OCI-LY7 (cell line): ENCODE measurements around the gene ADGRL2. TPM values are rescaled to one million over a fixed set of nuclear protein-coding genes. Genes with fewer than 3 reads are reported as not detected.

ENCODE experiments used
- BruUV-seq: library from RNA; stranded (reverse); fragments of 400-500 nt; replicated peaks from 2 replicates; lab custom pipeline; 2021; lab: Mats Ljungman, UMichigan
- CTCF ChIA-PET: fragments of 300-600 bp; sonication (Branson Sonifier 250); formaldehyde crosslinking; loops from one replicate; lab custom pipeline; 2022; ENCODE audit warnings: antibody characterized with exemption; ENCODE audit not compliant: unreplicated experiment; lab: Charles Lee
- POLR2A ChIA-PET: fragments of 300-600 bp; sonication (Branson Sonifier 250); formaldehyde crosslinking; loops from one replicate; lab custom pipeline; 2022; ENCODE audit warnings: antibody characterized with exemption; lab: Charles Lee
- DNase-seq: peaks from one replicate; pipeline ENCODE4 v3.0.0-alpha.2; 2015; ENCODE audit warnings: low spot score
- H2AFZ ChIP-seq: fragments of 200-600 bp; sonication (generic), shearing (Covaris generic); 2 replicates; pipeline ENCODE4 v1.6.1; 2014; ENCODE audit warnings: mild to moderate bottlenecking, antibody characterized with exemption, low read length, moderate library complexity
- H3K27ac ChIP-seq: fragments of 200-600 bp; sonication (generic); 2 replicates; pipeline ENCODE4 v1.5.1; 2014; ENCODE audit warnings: mixed run types, low read depth, mild to moderate bottlenecking, moderate library complexity, low read length, inconsistent platforms; ENCODE audit not compliant: poor library complexity, severe bottlenecking
- H3K36me3 ChIP-seq: fragments of 200-600 bp; sonication (generic); 2 replicates; pipeline ENCODE4 v1.6.1; 2014; ENCODE audit warnings: mild to moderate bottlenecking, antibody characterized with exemption, low read length, moderate library complexity, mixed read lengths; ENCODE audit not compliant: insufficient read depth
- H3K4me1 ChIP-seq: fragments of 200-600 bp; sonication (generic); 2 replicates; pipeline ENCODE4 v1.5.1; 2014; ENCODE audit warnings: mild to moderate bottlenecking, low read length; ENCODE audit not compliant: insufficient read depth, poor library complexity, severe bottlenecking
- H3K4me2 ChIP-seq: fragments of 200-600 bp; sonication (generic); 2 replicates; pipeline ENCODE4 v1.6.1; 2014; ENCODE audit warnings: mild to moderate bottlenecking, low read length
- H3K4me3 ChIP-seq: fragments of 200-600 bp; sonication (generic); 2 replicates; pipeline ENCODE4 v1.5.1; 2014; ENCODE audit warnings: mild to moderate bottlenecking, low read depth, low read length; ENCODE audit not compliant: poor library complexity, severe bottlenecking
- H3K79me2 ChIP-seq: fragments of 200-600 bp; sonication (generic); 2 replicates; pipeline ENCODE4 v1.6.1; 2016; ENCODE audit warnings: low read depth, mild to moderate bottlenecking, low read length, moderate library complexity, mixed read lengths; ENCODE audit not compliant: insufficient read depth
- H3K9me2 ChIP-seq: fragments of 200-600 bp; sonication (generic); 2 replicates; pipeline ENCODE4 v1.6.1; 2016; ENCODE audit warnings: mild to moderate bottlenecking, low read length, mixed read lengths; ENCODE audit not compliant: insufficient read depth
- H3K9me3 ChIP-seq: fragments of 200-600 bp; sonication (generic); 2 replicates; pipeline ENCODE4 v1.6.1; 2014; ENCODE audit warnings: mild to moderate bottlenecking, mixed run types, low read length, mixed read lengths
- H4K20me1 ChIP-seq: fragments of 200-600 bp; sonication (generic); 2 replicates; pipeline ENCODE4 v1.6.1; 2014; ENCODE audit warnings: mild to moderate bottlenecking, antibody characterized with exemption, low read length, moderate library complexity, mixed read lengths; ENCODE audit not compliant: insufficient read depth
- CTCF ChIP-seq: fragments of 200-600 bp; sonication (generic); conservative IDR thresholded peaks from 2 replicates; pipeline ENCODE4 v1.5.1; 2014; ENCODE audit warnings: mild to moderate bottlenecking, antibody characterized with exemption, low read length, moderate library complexity, mixed read lengths
- EZH2phosphoT487 ChIP-seq: fragments of 200-600 bp; sonication (generic); IDR thresholded peaks from 2 replicates; pipeline ENCODE4 v1.6.1; 2018; ENCODE audit warnings: low read depth, borderline replicate concordance, mild to moderate bottlenecking, mixed run types, antibody characterized with exemption, low read length, moderate library complexity, mixed read lengths
- intact Hi-C: fragments of 100-400 bp; cut with micrococcal nuclease; formaldehyde crosslinking; loops from one replicate; pipeline ENCODE4 v1.10.0; 2022; ENCODE audit not compliant: unreplicated experiment
- total RNA-seq, 2 experiments: library from RNA; depleted of rRNA in 1 of 2; stranded (reverse); fragments of >200 nt in 1 of 2; shearing (Covaris generic) in 1 of 2; gene quantifications; 2 replicates each; pipeline ENCODE4 v1.2.3, GENCODE V29; 2014 to 2022

The ADGRL2 gene
- total RNA-seq, 2 experiments from 2014 or later: not detected

GRCh38 chr1:81847063-81847462 is 46.3 kb downstream of the ADGRL2 start:
- Histone ChIP-seq H3K27ac (no peak overlapping the region), H3K36me3 (no peaks in the 10 kb centered on the region), H3K9me2 (no peaks in the 10 kb centered on the region), H2AFZ (no peak overlapping the region; the same call in 1 of the 2 replicates), H4K20me1 (no peaks in the 10 kb centered on the region), H3K4me1 (no peaks in the 10 kb centered on the region), H3K9me3 (no peaks in the 10 kb centered on the region), H3K4me2 (no peak overlapping the region), H3K79me2 (no peaks in the 10 kb centered on the region), H3K4me3 (no peak overlapping the region)
- DNase-seq: no peak
- TF ChIP-seq CTCF (no peak), EZH2phosphoT487 (no peak)
- no TSS peak for BruUV-seq
- intact Hi-C loops: no loop called here
- ChIA-PET POLR2A (no interaction called here), CTCF (no interaction called here)

- CTCF ChIA-PET: no interaction called here
- Histone ChIP-seq H3K9me3 (no peaks in the 10 kb centered on the region), H4K20me1 (no peaks in the 10 kb centered on the region), H3K4me2 (no peak overlapping the region), H3K4me3 (no peak overlapping the region), H3K4me1 (no peaks in the 10 kb centered on the region), H3K27ac (no peak overlapping the region), H3K9me2 (no peaks in the 10 kb centered on the region), H3K79me2 (no peaks in the 10 kb centered on the region), H2AFZ (no peak overlapping the region), H3K36me3 (no peaks in the 10 kb centered on the region)
- DNase-seq: no peak
- POLR2A ChIA-PET: interaction anchor here (0.8 to 1.8 kb wide), 2 partner anchors 9 to 13 kb away, joined by 3 to 6 read pairs; no protein-coding TSS in a partner anchor
- no TSS peak for BruUV-seq
- intact Hi-C loops: no loop called here
- TF ChIP-seq EZH2phosphoT487 (no peak), CTCF (no peak)
These were observed 48.3 kb downstream of the ADGRL2 start for GRCh38 chr1:81848880-81849682.

- ChIA-PET POLR2A (interaction anchor here (1.2 to 1.8 kb wide), 2 partner anchors 10 to 12 kb away, joined by 3 to 6 read pairs; no protein-coding TSS in a partner anchor), CTCF (no interaction called here)
- H4K20me1 ChIP-seq: no peaks in the 10 kb centered on the region
- no peak for DNase-seq
- H3K9me3 ChIP-seq: no peaks in the 10 kb centered on the region
- no peak overlapping the region for H3K4me3 ChIP-seq
- no peaks in the 10 kb centered on the region for H3K4me1 ChIP-seq
- no peaks in the 10 kb centered on the region for H3K79me2 ChIP-seq
- H3K36me3 ChIP-seq: no peaks in the 10 kb centered on the region
- H3K9me2 ChIP-seq: no peaks in the 10 kb centered on the region
- no peak overlapping the region for H3K27ac ChIP-seq
- TF ChIP-seq CTCF (no peak), EZH2phosphoT487 (no peak)
- H3K4me2 ChIP-seq: no peak overlapping the region
- intact Hi-C loops: no loop called here
- no TSS peak for BruUV-seq
- no peak overlapping the region; the same call in 1 of the 2 replicates for H2AFZ ChIP-seq
These were observed 49.3 kb downstream of the ADGRL2 start for GRCh38 chr1:81850031-81850430.
